ENCODE results near the gene BRSK2.
"Not testable (repeated sequence)": the region's sequence is repeated elsewhere in the genome, so short reads cannot be mapped to it uniquely, and the experiment has no call there.

The BRSK2 gene

GRCh38 chr11:1354125-1354938 lies 35.4 kb upstream of the BRSK2 start:
- no peak for DNase-seq (ENCODE audit: low read depth)

DNA sequence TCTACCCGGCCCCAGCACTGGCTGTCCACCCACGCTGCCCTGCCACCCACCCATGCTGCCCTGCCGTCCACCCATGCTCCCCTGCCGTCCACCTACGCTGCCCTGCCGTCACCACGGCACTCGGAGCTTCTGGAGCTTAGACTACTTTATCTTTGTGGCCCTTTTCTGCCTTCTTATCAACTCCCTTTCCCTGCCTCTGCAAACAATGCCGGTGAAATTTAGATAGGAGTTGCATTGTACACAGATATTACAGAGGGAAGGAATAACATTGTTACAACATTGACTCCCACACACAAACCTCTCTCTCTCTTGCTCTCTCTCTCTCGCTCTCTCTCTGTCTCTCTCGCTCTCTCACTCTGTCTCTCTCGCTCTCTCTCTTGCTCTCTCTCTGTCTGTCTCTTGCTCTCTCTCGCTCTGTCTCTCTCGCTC lies 33.7 kb upstream of the BRSK2 start:
- DNase-seq (ENCODE audit: low read depth): no peak

GRCh38 chr11:1356478-1356960 lies 33.2 kb upstream of the BRSK2 start:
- no peak for DNase-seq (ENCODE audit: low read depth)

DNA sequence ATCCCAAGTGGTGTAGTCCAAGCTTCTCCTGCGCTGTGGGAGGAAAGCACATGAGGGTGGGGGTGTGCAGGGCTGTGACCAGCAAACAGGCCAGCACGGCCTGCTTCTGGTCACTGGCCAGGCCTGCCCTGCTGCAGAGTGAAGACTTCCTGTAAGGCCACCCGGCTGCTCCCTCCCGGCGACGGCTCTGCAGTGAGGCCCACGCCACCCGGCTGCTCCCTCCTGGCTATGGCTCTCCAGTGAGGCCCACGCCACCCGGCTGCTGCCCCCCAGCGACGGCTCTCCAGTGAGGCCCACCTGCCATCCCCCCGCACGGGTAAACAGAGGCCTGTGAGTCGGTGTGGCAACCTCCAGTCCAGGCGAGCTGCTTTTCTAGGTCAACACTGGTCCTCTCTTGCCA lies 31.4 kb upstream of the BRSK2 start:
- no peak for DNase-seq (ENCODE audit: low read depth)

DNA sequence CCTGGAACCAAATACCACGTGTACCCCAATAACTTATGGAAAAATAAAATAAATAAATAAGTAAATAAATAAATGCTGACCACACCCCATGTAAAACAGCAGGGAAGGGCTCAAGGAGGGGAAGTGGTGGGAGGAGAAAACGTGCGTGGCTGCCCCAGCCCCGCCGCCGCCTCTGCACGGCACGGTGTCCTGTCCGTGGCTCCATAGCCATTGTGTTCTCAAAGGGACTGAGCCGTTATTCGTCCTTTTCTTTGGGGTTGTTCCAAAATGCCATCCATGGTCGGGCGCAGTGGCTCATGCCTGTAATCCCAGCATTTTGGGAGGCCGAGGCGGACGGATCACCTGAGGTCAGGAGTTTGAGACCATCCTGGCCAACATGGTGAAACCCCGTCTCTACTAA lies 30.8 kb upstream of the BRSK2 start:
- DNase-seq (ENCODE audit: low read depth): not testable (repeated sequence)

DNA sequence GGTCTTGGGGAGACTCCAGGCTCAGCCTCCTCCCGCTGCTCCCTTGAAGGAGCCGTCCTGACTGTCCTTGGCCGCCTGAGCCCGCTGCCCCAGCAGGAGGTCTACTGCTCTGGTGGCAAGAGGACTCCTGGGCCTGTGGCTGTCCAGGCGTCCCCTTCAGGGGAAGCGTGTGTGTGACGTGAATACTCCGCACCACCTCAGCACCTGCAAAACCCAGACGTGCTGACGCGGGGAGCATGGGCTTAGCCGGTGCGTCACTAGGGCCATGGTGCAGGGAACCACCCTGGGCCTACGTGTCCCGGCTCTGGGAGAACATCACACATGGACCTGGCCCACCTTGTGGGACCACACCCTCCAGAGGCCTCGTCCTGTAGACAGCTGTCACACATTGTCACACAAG lies 30.2 kb upstream of the BRSK2 start:
- DNase-seq (ENCODE audit: low read depth): no peak

GRCh38 chr11:1360181-1360834 lies 29.4 kb upstream of the BRSK2 start:
- DNase-seq (ENCODE audit: low read depth): no peak

DNA sequence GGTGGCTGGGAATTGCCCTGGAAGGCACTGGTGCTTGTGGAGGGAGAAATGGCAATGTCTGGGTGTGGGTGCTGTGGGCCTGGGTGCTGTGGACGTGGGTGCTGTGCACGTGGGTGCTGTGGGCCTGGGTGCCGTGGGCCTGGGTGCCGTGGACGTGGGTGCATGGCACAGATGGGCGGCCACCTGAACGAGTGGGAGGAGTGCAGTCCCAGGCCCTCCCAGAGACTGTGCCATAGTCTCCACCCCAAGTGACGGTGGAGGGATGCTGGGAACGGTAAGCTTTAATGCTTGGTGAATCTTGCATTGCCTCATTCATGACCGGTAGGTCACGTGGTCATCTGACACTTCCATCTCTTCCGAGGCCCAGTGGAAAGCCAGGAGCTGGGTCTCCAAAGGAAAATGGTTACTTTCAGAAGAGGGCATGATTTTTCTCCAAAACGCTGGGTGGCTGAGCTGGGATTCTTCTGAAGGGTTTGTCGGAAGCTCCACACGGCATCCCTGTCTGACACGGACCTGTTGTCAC lies 28.8 kb upstream of the BRSK2 start:
- no peak for DNase-seq (ENCODE audit: low read depth)

- no peak for DNase-seq (ENCODE audit: low read depth)
Measured at GRCh38 chr11:1361882-1362281, 27.9 kb upstream of the BRSK2 start.

- no peak for DNase-seq (ENCODE audit: low read depth)
Measured at GRCh38 chr11:1367721-1368120, 22.0 kb upstream of the BRSK2 start.

DNA sequence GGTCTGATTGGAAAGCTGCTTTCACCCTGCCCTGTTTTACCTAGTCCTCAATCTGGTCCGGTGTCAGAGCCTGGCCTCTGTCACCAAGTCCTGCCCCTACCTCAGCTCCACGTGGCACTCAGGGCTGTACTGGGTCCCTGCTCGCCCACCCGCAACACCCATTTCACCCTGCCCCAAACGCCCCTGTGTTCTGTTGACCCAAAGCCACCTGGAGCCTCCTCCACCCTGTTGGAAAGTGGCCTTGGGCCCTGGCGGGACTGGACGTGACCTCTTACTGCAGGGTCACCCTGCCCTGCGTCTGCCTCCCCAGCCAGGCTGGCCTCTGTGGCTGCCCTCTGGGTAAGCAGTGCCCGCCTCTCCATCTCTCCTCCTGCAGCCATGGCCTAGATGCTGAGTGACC lies 21.5 kb upstream of the BRSK2 start:
- no peak for DNase-seq (ENCODE audit: low read depth)

DNA sequence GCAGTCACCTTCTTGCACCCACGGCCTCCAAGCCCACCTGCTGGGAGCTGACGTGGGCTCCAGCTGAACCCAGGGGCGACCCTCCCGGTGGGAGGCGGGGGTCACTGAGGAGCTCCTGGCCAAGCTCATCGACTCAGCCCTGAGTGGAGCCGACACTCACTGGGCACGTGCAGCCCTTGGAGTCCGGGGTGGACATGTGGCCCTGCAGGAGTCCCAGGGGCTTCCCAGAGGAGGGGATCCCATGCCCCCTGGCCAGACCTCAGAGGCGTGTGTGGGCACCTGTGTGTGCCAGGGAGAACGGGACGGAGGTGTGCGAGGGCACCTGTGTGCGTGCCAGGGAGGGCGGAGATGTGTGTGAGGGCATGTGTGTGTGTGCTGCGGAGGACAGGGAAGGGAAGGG lies 20.8 kb upstream of the BRSK2 start:
- DNase-seq (ENCODE audit: low read depth): no peak

DNA sequence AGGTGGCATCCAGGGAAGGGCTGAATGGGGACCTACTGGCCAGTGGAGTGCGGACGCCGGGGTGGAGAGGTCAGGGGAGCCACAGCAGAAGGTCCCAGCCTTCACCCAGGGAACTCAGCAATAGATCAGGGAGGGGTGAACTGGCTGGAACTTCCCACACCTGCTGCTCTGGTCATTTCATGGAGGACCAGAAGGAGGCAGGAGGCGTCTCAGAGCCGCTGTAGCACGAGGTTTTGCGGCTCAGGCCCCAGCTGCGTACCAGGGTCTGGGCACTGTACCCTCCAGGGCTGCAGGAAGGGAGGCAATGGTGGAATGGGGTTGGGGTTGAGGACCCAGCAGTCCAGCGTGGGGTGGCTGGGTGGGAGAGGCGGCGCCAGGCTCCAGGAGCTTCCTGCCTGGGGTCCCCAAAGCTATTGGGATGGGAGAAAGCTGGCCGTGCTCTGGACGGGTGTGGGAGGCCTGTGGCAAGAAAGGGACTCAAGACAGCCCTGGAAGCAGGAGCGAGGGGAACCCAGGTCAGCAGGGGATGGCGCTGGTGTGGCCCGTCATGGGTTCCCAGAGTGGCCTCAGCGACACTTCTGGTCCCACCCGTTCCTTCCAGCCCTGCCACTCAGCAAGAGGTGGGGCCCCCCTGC lies 20.2 kb upstream of the BRSK2 start:
- DNase-seq (ENCODE audit: low read depth): no peak

DNA sequence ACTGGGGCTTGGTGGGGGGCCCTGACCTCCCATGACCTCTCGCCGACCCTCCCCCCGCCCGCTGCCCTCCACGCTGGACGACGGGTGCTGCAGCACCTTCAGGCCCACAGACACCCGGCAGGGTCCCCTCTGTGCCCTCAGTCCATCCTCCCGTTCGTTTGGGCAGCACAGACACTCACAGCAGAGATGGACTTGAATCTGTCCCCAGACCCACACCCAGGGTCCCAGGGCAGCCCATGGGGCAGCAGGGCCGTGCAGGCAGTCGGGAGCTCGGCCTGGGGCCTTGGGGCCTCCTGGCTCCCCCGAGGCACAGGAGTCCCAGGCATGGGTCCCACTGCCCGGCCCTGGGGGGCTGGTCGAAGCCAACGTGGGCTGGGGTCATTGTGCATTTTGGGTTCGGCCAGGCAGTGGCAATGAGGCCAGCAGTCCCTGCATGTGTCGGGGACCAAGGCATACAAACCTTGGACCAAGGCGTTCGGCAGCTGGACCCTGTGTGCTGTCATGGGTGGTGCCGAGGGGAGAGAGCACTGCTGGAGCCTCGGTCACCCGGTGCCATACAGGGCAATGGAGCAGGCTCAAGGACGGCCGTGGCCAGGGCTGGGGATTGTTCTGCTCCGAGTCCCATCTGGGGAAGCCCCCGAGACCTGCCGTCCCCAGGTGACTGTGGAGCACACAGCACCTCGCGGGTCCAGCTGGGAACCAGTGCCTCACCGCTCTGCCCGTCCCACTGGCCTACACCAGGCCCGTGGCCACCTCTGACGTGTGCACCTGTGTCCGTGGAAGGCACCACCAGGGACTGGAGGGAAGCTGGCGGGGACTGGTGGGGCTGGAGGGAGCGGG lies 19.3 kb upstream of the BRSK2 start:
- no peak for DNase-seq (ENCODE audit: low read depth)

- DNase-seq (ENCODE audit: low read depth): no peak
Measured at GRCh38 chr11:1371026-1371325, 18.8 kb upstream of the BRSK2 start.

DNA sequence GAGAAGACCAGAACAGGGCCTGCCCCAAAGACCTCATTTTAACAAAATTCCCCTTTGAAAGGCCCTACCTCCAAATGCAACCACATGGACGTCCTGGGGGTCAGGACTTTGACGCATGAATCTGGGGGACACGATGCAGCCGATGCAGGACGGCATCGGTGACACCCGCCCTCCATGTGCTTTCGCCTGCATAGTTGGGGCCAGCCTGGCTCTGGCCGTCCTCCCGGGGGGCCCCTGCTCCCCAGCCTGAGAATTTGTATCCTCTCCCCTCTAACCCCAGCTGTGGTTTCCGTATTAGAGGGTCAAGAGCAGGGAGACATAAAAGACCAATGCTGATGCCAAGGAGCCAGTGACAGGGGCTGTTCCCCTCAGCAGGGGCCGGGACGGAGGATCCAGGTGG lies 18.4 kb upstream of the BRSK2 start:
- DNase-seq (ENCODE audit: low read depth): no peak

- no peak for DNase-seq (ENCODE audit: low read depth)
Measured at GRCh38 chr11:1371836-1372465, 17.8 kb upstream of the BRSK2 start.

DNA sequence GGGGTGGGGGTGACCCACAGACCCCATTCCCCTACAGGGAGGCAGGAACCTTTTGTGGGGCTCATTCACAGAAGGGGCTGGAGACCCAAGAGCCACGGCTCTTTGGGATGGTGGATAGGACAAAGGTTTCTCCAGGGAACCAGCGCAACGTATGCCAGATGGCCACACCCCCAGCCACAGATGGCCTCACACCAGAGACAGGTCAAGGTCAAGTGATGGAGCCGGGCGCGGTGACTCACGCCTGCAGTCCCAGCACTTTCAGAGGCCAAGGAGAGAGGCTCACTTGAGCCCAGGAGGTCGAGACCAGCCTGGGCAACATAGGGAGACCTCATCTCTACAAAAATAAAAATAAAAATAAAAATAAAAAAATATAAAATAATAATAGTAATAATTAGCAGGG lies 17.1 kb upstream of the BRSK2 start:
- DNase-seq (ENCODE audit: low read depth): no peak

DNA sequence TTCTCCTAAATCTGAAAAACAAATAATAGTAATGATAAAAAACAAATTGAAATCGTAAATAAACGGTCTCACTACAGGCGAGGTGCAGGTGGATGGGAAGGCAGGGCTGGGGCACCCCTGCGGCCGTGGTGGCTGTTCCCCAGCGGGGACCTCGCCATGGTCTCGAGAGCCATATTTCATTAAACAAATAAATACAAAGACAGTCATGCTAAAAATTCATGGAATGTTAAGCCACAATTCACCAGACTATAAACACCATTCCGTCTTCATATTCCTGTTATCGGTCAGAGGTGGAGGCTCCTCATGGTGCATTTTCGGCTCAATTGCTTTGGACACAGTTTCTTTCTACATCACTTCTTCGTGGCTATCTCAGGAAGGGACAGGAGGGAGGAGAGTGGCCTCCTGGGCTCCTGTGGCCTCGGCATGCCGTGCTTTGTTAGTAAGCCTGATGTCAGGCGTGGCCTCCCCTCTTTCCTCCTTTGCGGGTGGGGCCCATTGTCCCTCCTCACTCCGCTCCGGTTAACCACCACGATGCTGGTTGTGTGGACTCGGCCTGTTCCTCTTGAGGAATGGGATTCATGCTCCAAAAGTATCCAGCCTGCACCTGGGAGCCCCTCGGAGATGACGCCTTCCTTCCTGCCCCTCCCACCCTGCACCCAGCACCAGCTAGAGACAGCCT lies 16.1 kb upstream of the BRSK2 start:
- no peak for DNase-seq (ENCODE audit: low read depth)

GRCh38 chr11:1375161-1375954 lies 14.4 kb upstream of the BRSK2 start:
- DNase-seq (ENCODE audit: low read depth): no peak

GRCh38 chr11:1375955-1376258 lies 13.8 kb upstream of the BRSK2 start:
- DNase-seq (ENCODE audit: low read depth): no peak

All from stimulated activated CD8-positive, alpha-beta memory T cell treated with anti-CD3 and anti-CD28 coated beads, Interleukin-15, amount 100 ng/mL, for 1 hour (primary cell).